ENCODE results near the gene ADAMTS2. TPM values are rescaled to one million over a fixed set of nuclear protein-coding genes. Genes with fewer than 3 reads are reported as not detected.

The ADAMTS2 gene
- total RNA-seq, 2 experiments from 2014 or later: not detected

DNA sequence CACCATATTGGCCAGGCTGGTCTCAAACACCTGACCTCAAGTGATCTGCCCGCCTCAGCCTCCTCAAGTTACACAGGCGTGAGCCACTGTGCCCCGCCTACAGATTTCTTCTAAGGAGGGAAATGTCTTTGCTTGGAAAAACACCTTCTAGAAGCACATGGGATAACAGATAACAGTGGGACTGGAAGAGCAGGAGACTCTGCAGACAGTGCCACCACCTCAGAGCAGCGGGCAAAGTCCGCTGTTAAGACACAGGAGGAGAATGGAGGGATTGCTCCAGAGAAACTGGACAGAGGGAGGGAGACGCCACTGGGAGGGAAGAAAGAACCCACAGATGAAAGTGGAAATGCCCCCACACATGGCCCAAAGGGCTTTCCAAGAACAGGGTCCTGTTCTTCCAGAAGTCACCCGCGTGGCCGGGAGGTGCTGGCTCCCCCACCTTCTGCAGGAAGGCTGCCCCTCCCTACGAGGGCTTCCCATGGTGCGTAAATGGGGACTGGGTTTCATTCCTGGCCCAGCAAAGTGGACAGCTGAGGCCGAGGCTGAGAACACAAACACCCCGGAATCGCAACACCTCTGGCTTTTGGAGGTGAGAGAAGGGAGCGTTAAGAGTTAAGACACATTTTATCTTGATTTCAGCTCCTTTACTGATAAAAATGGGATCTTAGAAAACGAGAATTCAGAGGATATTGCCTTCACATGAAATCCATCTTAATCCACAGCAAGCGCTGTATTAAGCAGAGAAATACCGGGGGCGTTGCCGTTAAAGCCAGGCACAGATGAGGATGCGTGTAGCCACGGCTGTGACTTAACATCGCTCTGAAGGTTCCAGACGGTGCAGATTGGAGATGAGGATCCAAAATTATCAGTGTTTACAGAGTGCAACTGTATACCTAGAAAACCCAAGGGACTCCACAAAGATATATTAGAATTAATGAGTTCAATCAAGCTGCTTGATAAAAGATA is 11.2 kb downstream of the ADAMTS2 start:
- no peak overlapping the region for H3K4me3 ChIP-seq (ENCODE audit: low read length)
- POLR2A ChIA-PET: no interaction called here
- no peak for DNase-seq
- peaks cover 20% of the 10 kb centered on the region for H3K27me3 Mint-ChIP-seq
- H3K4me3 Mint-ChIP-seq: no peak overlapping the region
- CTCF ChIA-PET: interaction anchor here (0.6 to 0.7 kb wide), 2 partner anchors 130 to 178 kb away, joined by 3 to 6 read pairs; no protein-coding TSS in a partner anchor
- no peak overlapping the region for H3K27ac Mint-ChIP-seq
- intact Hi-C loops (cut with DNase I, micrococcal nuclease): no loop called here
- H3K36me3 ChIP-seq (ENCODE audit: insufficient read depth, low read length): no peaks in the 10 kb centered on the region
- H3K27me3 ChIP-seq (ENCODE audit: control insufficient read depth in 1 of 2, insufficient read depth in 2 of 2, low read length in 2 of 2): peaks cover 0 to 2% of the 10 kb centered on the region in 2 experiments
- ATAC-seq (ENCODE audit: poor library complexity): no peak
- H3K4me1 Mint-ChIP-seq (ENCODE audit: low read depth): no peaks in the 10 kb centered on the region
- H3K9me3 ChIP-seq (ENCODE audit: control insufficient read depth in 1 of 2, insufficient read depth in 1 of 2, low read length in 2 of 2): no peaks in the 10 kb centered on the region
- no peaks in the 10 kb centered on the region for H3K9me3 Mint-ChIP-seq
- no peaks in the 10 kb centered on the region for H3K4me1 ChIP-seq (ENCODE audit: insufficient read depth, low read length)
- TF ChIP-seq, protein P1, sequence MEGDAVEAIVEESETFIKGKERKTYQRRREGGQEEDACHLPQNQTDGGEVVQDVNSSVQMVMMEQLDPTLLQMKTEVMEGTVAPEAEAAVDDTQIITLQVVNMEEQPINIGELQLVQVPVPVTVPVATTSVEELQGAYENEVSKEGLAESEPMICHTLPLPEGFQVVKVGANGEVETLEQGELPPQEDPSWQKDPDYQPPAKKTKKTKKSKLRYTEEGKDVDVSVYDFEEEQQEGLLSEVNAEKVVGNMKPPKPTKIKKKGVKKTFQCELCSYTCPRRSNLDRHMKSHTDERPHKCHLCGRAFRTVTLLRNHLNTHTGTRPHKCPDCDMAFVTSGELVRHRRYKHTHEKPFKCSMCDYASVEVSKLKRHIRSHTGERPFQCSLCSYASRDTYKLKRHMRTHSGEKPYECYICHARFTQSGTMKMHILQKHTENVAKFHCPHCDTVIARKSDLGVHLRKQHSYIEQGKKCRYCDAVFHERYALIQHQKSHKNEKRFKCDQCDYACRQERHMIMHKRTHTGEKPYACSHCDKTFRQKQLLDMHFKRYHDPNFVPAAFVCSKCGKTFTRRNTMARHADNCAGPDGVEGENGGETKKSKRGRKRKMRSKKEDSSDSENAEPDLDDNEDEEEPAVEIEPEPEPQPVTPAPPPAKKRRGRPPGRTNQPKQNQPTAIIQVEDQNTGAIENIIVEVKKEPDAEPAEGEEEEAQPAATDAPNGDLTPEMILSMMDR (IDR thresholded peaks at IDR 0.05): no peak
- no peak overlapping the region for H3K27ac ChIP-seq (ENCODE audit: low read depth in 1 of 2, low read length in 2 of 2)
- no peaks in the 10 kb centered on the region for H3K36me3 Mint-ChIP-seq (ENCODE audit: low read depth)

- no peak overlapping the region for H3K27ac Mint-ChIP-seq
- ChIA-PET CTCF (no interaction called here), POLR2A (no interaction called here)
- DNase-seq (no peak), ATAC-seq (ENCODE audit: poor library complexity) (no peak)
- H3K36me3 ChIP-seq (ENCODE audit: insufficient read depth, low read length): no peaks in the 10 kb centered on the region
- no peaks in the 10 kb centered on the region for H3K9me3 Mint-ChIP-seq
- intact Hi-C loops (cut with DNase I, micrococcal nuclease): no loop called here
- peaks cover 25% of the 10 kb centered on the region for H3K27me3 Mint-ChIP-seq
- H3K4me1 Mint-ChIP-seq (ENCODE audit: low read depth): no peaks in the 10 kb centered on the region
- no peak overlapping the region for H3K4me3 Mint-ChIP-seq
- H3K27me3 ChIP-seq (ENCODE audit: control insufficient read depth in 1 of 2, insufficient read depth in 2 of 2, low read length in 2 of 2): peaks cover 0 to 2% of the 10 kb centered on the region in 2 experiments
- H3K4me1 ChIP-seq (ENCODE audit: insufficient read depth, low read length): no peaks in the 10 kb centered on the region
- H3K36me3 Mint-ChIP-seq (ENCODE audit: low read depth): no peaks in the 10 kb centered on the region
- no peak overlapping the region for H3K4me3 ChIP-seq (ENCODE audit: low read length)
- H3K27ac ChIP-seq (ENCODE audit: low read depth in 1 of 2, low read length in 2 of 2): no peak overlapping the region
- no peaks in the 10 kb centered on the region for H3K9me3 ChIP-seq (ENCODE audit: control insufficient read depth in 1 of 2, insufficient read depth in 1 of 2, low read length in 2 of 2)
- TF ChIP-seq, protein P1 (IDR thresholded peaks at IDR 0.05): no peak
Observed at GRCh38 chr5:179332741-179333290, 12.4 kb downstream of the ADAMTS2 start.

GRCh38 chr5:179331591-179332375 is 13.5 kb downstream of the ADAMTS2 start:
- Histone ChIP-seq H3K36me3 (ENCODE audit: insufficient read depth, low read length) (no peaks in the 10 kb centered on the region), H3K4me1 (ENCODE audit: insufficient read depth, low read length) (no peaks in the 10 kb centered on the region), H3K9me3 (ENCODE audit: control insufficient read depth in 1 of 2, insufficient read depth in 1 of 2, low read length in 2 of 2) (no peaks in the 10 kb centered on the region), H3K27me3 (ENCODE audit: control insufficient read depth in 1 of 2, insufficient read depth in 2 of 2, low read length in 2 of 2) (peaks cover 0 to 2% of the 10 kb centered on the region in 2 experiments), H3K27ac (ENCODE audit: low read depth in 1 of 2, low read length in 2 of 2) (no peak overlapping the region), H3K4me3 (ENCODE audit: low read length) (no peak overlapping the region)
- Mint-ChIP-seq H3K4me3 (no peak overlapping the region), H3K27me3 (peaks cover 34% of the 10 kb centered on the region), H3K4me1 (ENCODE audit: low read depth) (no peaks in the 10 kb centered on the region), H3K36me3 (ENCODE audit: low read depth) (no peaks in the 10 kb centered on the region), H3K27ac (no peak overlapping the region), H3K9me3 (no peaks in the 10 kb centered on the region)
- CTCF ChIA-PET: no interaction called here
- ATAC-seq (ENCODE audit: poor library complexity) (no peak), DNase-seq (no peak)
- TF ChIP-seq, protein P1 (IDR thresholded peaks at IDR 0.05): no peak
- intact Hi-C loops (cut with DNase I, micrococcal nuclease): no loop called here
- POLR2A ChIA-PET: no interaction called here
